HEK293 (cell line): Measurements from ENCODE around the gene RNF225.

Source experiments
- BCL11B ChIP-seq: fragments of 450-650 bp; formaldehyde crosslinking; IDR thresholded peaks from 2 replicates; pipeline ENCODE4 v1.5.1; 2016; ENCODE audit warnings: low read depth, missing biosample characterization, missing genetic modification characterization
- BCL6B ChIP-seq: fragments of 450-650 bp; formaldehyde crosslinking; IDR thresholded peaks from 2 replicates; pipeline ENCODE4 v1.5.1; 2017; ENCODE audit warnings: missing biosample characterization, missing genetic modification characterization
- GLIS2 ChIP-seq: fragments of 450-650 bp; formaldehyde crosslinking; IDR thresholded peaks from 2 replicates; pipeline ENCODE4 v1.5.1; 2016; ENCODE audit warnings: missing biosample characterization, missing genetic modification characterization
- HIC1 ChIP-seq: fragments of 450-650 bp; formaldehyde crosslinking; IDR thresholded peaks from 2 replicates; pipeline ENCODE4 v1.5.1; 2016; ENCODE audit warnings: missing biosample characterization, missing genetic modification characterization
- HOXA7 ChIP-seq: sonication (generic); formaldehyde crosslinking; IDR thresholded peaks from 2 replicates; pipeline ENCODE4 v1.8.1; 2022; ENCODE audit warnings: missing genetic modification reagents, borderline replicate concordance
- IKZF3 ChIP-seq: fragments of 450-650 bp; IDR thresholded peaks from 2 replicates; pipeline ENCODE4 v1.5.0; 2018; ENCODE audit warnings: missing biosample characterization, mild to moderate bottlenecking, missing genetic modification characterization, moderate library complexity
- KLF7 ChIP-seq: fragments of 450-650 bp; formaldehyde crosslinking; IDR thresholded peaks from 2 replicates; pipeline ENCODE4 v1.5.1; 2016; ENCODE audit warnings: missing biosample characterization, missing genetic modification characterization, borderline replicate concordance
- MEIS1 ChIP-seq: sonication (generic); formaldehyde crosslinking; IDR thresholded peaks from 2 replicates; pipeline ENCODE4 v1.8.1; 2022; ENCODE audit warnings: missing genetic modification reagents, mild to moderate bottlenecking, borderline replicate concordance
- WT1 ChIP-seq: fragments of 450-650 bp; formaldehyde crosslinking; IDR thresholded peaks from 2 replicates; pipeline ENCODE4 v1.5.1; 2016; ENCODE audit warnings: missing biosample characterization, missing genetic modification characterization
- YY1 ChIP-seq: fragments of 450-650 bp; formaldehyde crosslinking; IDR thresholded peaks from 2 replicates; pipeline ENCODE4 v1.5.1; 2018; ENCODE audit warnings: missing biosample characterization, missing genetic modification characterization
- ZBTB11 ChIP-seq: fragments of 450-650 bp; formaldehyde crosslinking; conservative IDR thresholded peaks from 2 replicates; pipeline ENCODE4 v1.5.1; 2016; ENCODE audit warnings: low read depth, missing biosample characterization, missing genetic modification characterization
- ZBTB8A ChIP-seq: fragments of 450-650 bp; formaldehyde crosslinking; IDR thresholded peaks from 2 replicates; pipeline ENCODE4 v1.5.1; 2016; ENCODE audit warnings: missing biosample characterization, missing genetic modification characterization
- ZFP37 ChIP-seq: fragments of 450-650 bp; formaldehyde crosslinking; IDR thresholded peaks from 2 replicates; pipeline ENCODE4 v1.5.1; 2016; ENCODE audit warnings: missing biosample characterization, missing genetic modification characterization
- ZFP41 ChIP-seq: fragments of 450-650 bp; formaldehyde crosslinking; IDR thresholded peaks from 2 replicates; pipeline ENCODE4 v1.5.1; 2016; ENCODE audit warnings: missing biosample characterization, missing genetic modification characterization, borderline replicate concordance
- ZNF169 ChIP-seq: fragments of 450-650 bp; formaldehyde crosslinking; IDR thresholded peaks from 2 replicates; pipeline ENCODE4 v1.5.1; 2016; ENCODE audit warnings: missing biosample characterization, missing genetic modification characterization
- ZNF175 ChIP-seq: fragments of 450-650 bp; formaldehyde crosslinking; IDR thresholded peaks from 2 replicates; pipeline ENCODE4 v1.5.1; 2016; ENCODE audit warnings: missing biosample characterization, missing genetic modification characterization
- ZNF362 ChIP-seq: fragments of 450-650 bp; formaldehyde crosslinking; IDR thresholded peaks from 2 replicates; pipeline ENCODE4 v1.5.1; 2016; ENCODE audit warnings: missing biosample characterization, missing genetic modification characterization
- ZNF394 ChIP-seq: fragments of 450-650 bp; formaldehyde crosslinking; IDR thresholded peaks from 2 replicates; pipeline ENCODE4 v1.5.1; 2016; ENCODE audit warnings: missing biosample characterization, missing genetic modification characterization, mild to moderate bottlenecking, moderate library complexity, borderline replicate concordance
- ZNF473 ChIP-seq: fragments of 450-650 bp; formaldehyde crosslinking; IDR thresholded peaks from 2 replicates; pipeline ENCODE4 v1.5.1; 2017; ENCODE audit warnings: missing biosample characterization, missing genetic modification characterization
- ZNF529 ChIP-seq: fragments of 450-650 bp; formaldehyde crosslinking; IDR thresholded peaks from 2 replicates; pipeline ENCODE4 v1.5.1; 2017; ENCODE audit warnings: missing genetic modification characterization, missing biosample characterization; ENCODE audit not compliant: insufficient replicate concordance
- ZNF621 ChIP-seq: fragments of 450-650 bp; formaldehyde crosslinking; IDR thresholded peaks from 2 replicates; pipeline ENCODE4 v1.5.1; 2017; ENCODE audit warnings: missing biosample characterization, missing genetic modification characterization
- ZNF626 ChIP-seq: fragments of 450-650 bp; sonication (Bioruptor Pico); formaldehyde crosslinking; IDR thresholded peaks from 2 replicates; pipeline ENCODE4 v1.5.1; 2018; ENCODE audit warnings: missing biosample characterization, missing genetic modification characterization, inconsistent platforms
- ZNF660 ChIP-seq: fragments of 450-650 bp; IDR thresholded peaks from 2 replicates; pipeline ENCODE4 v1.5.1; 2018; ENCODE audit warnings: missing biosample characterization, mild to moderate bottlenecking, missing genetic modification characterization
- ZNF692 ChIP-seq: fragments of 450-650 bp; formaldehyde crosslinking; IDR thresholded peaks from 2 replicates; pipeline ENCODE4 v1.5.1; 2016; ENCODE audit warnings: missing biosample characterization, missing genetic modification characterization
- ZNF76 ChIP-seq: fragments of 450-650 bp; formaldehyde crosslinking; IDR thresholded peaks from 2 replicates; pipeline ENCODE4; 2016; ENCODE audit warnings: low read depth, missing biosample characterization, missing genetic modification characterization, borderline replicate concordance
- ZNF768 ChIP-seq: fragments of 450-650 bp; formaldehyde crosslinking; IDR thresholded peaks from 2 replicates; pipeline ENCODE4 v1.5.1; 2018; ENCODE audit warnings: missing biosample characterization, mild to moderate bottlenecking, missing genetic modification characterization
- ZNF785 ChIP-seq: fragments of 450-650 bp; formaldehyde crosslinking; IDR thresholded peaks from 2 replicates; pipeline ENCODE4 v1.5.1; 2016; ENCODE audit warnings: missing biosample characterization, missing genetic modification characterization
- ZSCAN4 ChIP-seq: fragments of 450-650 bp; formaldehyde crosslinking; IDR thresholded peaks from 2 replicates; pipeline ENCODE4 v1.5.1; 2017; ENCODE audit warnings: missing biosample characterization, missing genetic modification characterization

RNF225 gene

GRCh38 chr19:58386576-58387337 lies 8.7 kb upstream of the RNF225 start, which contains the start of gene RPS5 (continued):
- TF ChIP-seq ZNF785 (peak; percentile 17; the same call in 1 of the 2 replicates), ZNF394 (0 out of 2 replicates have a peak, but pooled peaks have one; percentile 11), MEIS1 (CRISPR knock-in tag) (no peak), ZBTB8A (tag by site-specific recombination) (peak; percentile 63; the same call in 1 of the 2 replicates), BCL11B (tag by site-specific recombination) (peak; percentile 76), ZNF169 (no peak), BCL6B (no peak), IKZF3 (tag by site-specific recombination) (no peak), ZNF76 (tag by site-specific recombination) (peak; percentile 48; the same call in 1 of the 2 replicates), ZBTB11 (peak; percentile 88), ZNF529 (tag by site-specific recombination) (no peak), ZFP37 (tag by site-specific recombination) (peak; percentile 85), ZFP41 (tag by site-specific recombination) (no peak), KLF7 (tag by site-specific recombination) (no peak; the same call in 1 of the 2 replicates), ZNF692 (0 out of 2 replicates have a peak, but pooled peaks have one; percentile 40), ZNF626 (tag by site-specific recombination) (no peak), WT1 (tag by site-specific recombination) (0 out of 2 replicates have a peak, but pooled peaks have one; percentile 24), ZNF362 (tag by site-specific recombination) (peak; percentile 57; the same call in 1 of the 2 replicates), ZNF768 (tag by site-specific recombination) (no peak; the same call in 1 of the 2 replicates), YY1 (peak; percentile 62), GLIS2 (tag by site-specific recombination) (no peak), ZNF660 (tag by site-specific recombination) (0 out of 2 replicates have a peak, but pooled peaks have one; percentile 30), ZNF621 (tag by site-specific recombination) (no peak), HOXA7 (CRISPR knock-in tag) (no peak), ZNF175 (tag by site-specific recombination) (no peak), HIC1 (tag by site-specific recombination) (peak; percentile 88), ZNF473 (tag by site-specific recombination) (no peak), ZSCAN4 (tag by site-specific recombination) (peak; percentile 32)
